SU-DHL-6 (cell line): ENCODE results near the gene THAP2.
A peak's percentile ranks its signal among the peaks of the same experiment; 100 is the strongest.
"Not testable (repeated sequence)": the region's sequence is repeated elsewhere in the genome, so short reads cannot be mapped to it uniquely, and the experiment has no call there.

Experiments used
- H2AFZ ChIP-seq: fragments of 200-600 bp; sonication (generic); 2 replicates; pipeline ENCODE4 v1.6.1; 2014; ENCODE audit warnings: low read depth, mild to moderate bottlenecking, moderate library complexity, mixed read lengths, antibody characterized with exemption, low read length; ENCODE audit not compliant: severe bottlenecking
- H3F3A ChIP-seq: fragments of 200-600 bp; shearing (Covaris generic); 2 replicates; pipeline ENCODE4 v1.6.0; 2016; ENCODE audit warnings: antibody characterized with exemption, mild to moderate bottlenecking; ENCODE audit not compliant: insufficient read depth
- H3K27ac ChIP-seq: fragments of 200-600 bp; sonication (generic); 2 replicates; pipeline ENCODE4 v1.5.1; 2016; ENCODE audit warnings: low read depth, mild to moderate bottlenecking, low read length, moderate library complexity, mixed read lengths
- H3K27me3 ChIP-seq: fragments of 200-600 bp; sonication (generic), shearing (Covaris generic); 2 replicates; pipeline ENCODE4 v1.6.0; 2014; ENCODE audit warnings: mild to moderate bottlenecking, low read length
- H3K36me3 ChIP-seq: fragments of 200-600 bp; sonication (generic); 2 replicates; pipeline ENCODE4 v1.6.1; 2014; ENCODE audit warnings: mild to moderate bottlenecking, low read length, mixed read lengths
- H3K4me2 ChIP-seq: fragments of 300-600, 200-600 bp; shearing (Covaris generic), sonication (generic); 2 replicates; pipeline ENCODE4 v1.6.0; 2014; ENCODE audit warnings: low read length, low read depth, mild to moderate bottlenecking; ENCODE audit not compliant: poor library complexity, severe bottlenecking
- H3K4me3 ChIP-seq: fragments of 200-600 bp; sonication (generic); 2 replicates; pipeline ENCODE4 v1.5.1; 2014; ENCODE audit warnings: antibody characterized with exemption, low read length, mild to moderate bottlenecking, mixed read lengths; ENCODE audit not compliant: insufficient read depth, poor library complexity, severe bottlenecking
- H3K79me2 ChIP-seq: fragments of 200-600 bp; sonication (generic); 2 replicates; pipeline ENCODE4 v1.6.1; 2014; ENCODE audit warnings: mild to moderate bottlenecking, low read length, moderate library complexity; ENCODE audit not compliant: insufficient read depth
- H3K9ac ChIP-seq: fragments of 200-600 bp; sonication (generic); 2 replicates; pipeline ENCODE4 v1.7.0; 2014; ENCODE audit warnings: mild to moderate bottlenecking, low read length
- H3K9me2 ChIP-seq: fragments of 200-600 bp; sonication (generic); replicated peaks from 2 replicates; pipeline ENCODE4 v1.6.1; 2014; ENCODE audit warnings: low read length; ENCODE audit not compliant: insufficient read depth
- H3K9me3 ChIP-seq: fragments of 200-600 bp; sonication (generic); 2 replicates; pipeline ENCODE4 v1.6.1; 2014; ENCODE audit warnings: low read length, mixed read lengths; ENCODE audit not compliant: insufficient read depth
- H4K20me1 ChIP-seq: fragments of 200-600 bp; sonication (generic); 2 replicates; pipeline ENCODE4 v1.6.1; 2014; ENCODE audit warnings: low read depth, mild to moderate bottlenecking, antibody characterized with exemption, low read length, moderate library complexity, mixed read lengths
- CTCF ChIP-seq: fragments of 200-600 bp; sonication (generic); IDR thresholded peaks from one replicate; pipeline ENCODE4 v1.5.1; 2017; ENCODE audit warnings: antibody characterized with exemption, mild to moderate bottlenecking, low read length, moderate library complexity; ENCODE audit not compliant: insufficient read depth, poor library complexity, severe bottlenecking
- EZH2phosphoT487 ChIP-seq: fragments of 200-600 bp; sonication (generic), shearing (Covaris generic); conservative IDR thresholded peaks from 2 replicates; pipeline ENCODE4 v1.6.1; 2018; ENCODE audit warnings: mild to moderate bottlenecking, antibody characterized with exemption, low read length, moderate library complexity, mixed read lengths

Gene THAP2

GRCh38 chr12:71691504-71692129 is 27.5 kb downstream of the THAP2 start:
- Histone ChIP-seq H4K20me1 (no peaks in the 10 kb centered on the region), H3K36me3 (peaks cover 4% of the 10 kb centered on the region; the same call in 1 of the 2 replicates), H3F3A (peaks cover 59% of the 10 kb centered on the region), H2AFZ (no peak overlapping the region), H3K79me2 (peaks cover 56% of the 10 kb centered on the region; the same call in 1 of the 2 replicates), H3K4me3 (peak overlapping the region; percentile 29), H3K27me3 (no peaks in the 10 kb centered on the region), H3K9me3 (no peaks in the 10 kb centered on the region), H3K4me2 (peak overlapping the region; percentile 90), H3K9me2 (no peaks in the 10 kb centered on the region), H3K27ac (peak overlapping the region; percentile 92), H3K9ac (peak overlapping the region; percentile 31)
- TF ChIP-seq EZH2phosphoT487 (no peak), CTCF (no peak)

- H3K4me3 ChIP-seq, result peak overlapping the region; percentile 2
- no peaks in the 10 kb centered on the region for H3K9me3 ChIP-seq
- no peaks in the 10 kb centered on the region for H3K9me2 ChIP-seq
- H3K9ac ChIP-seq, result no peak overlapping the region
- peak overlapping the region; percentile 92 for H3K27ac ChIP-seq
- no peak overlapping the region for H2AFZ ChIP-seq
- peak overlapping the region; percentile 90 for H3K4me2 ChIP-seq
- H3K27me3 ChIP-seq, result no peaks in the 10 kb centered on the region
- H3K79me2 ChIP-seq, result peaks cover 42% of the 10 kb centered on the region; the same call in 1 of the 2 replicates
- peaks cover 45% of the 10 kb centered on the region for H3F3A ChIP-seq
- H4K20me1 ChIP-seq, result no peaks in the 10 kb centered on the region
- TF ChIP-seq EZH2phosphoT487 (no peak), CTCF (no peak)
- peaks cover 15% of the 10 kb centered on the region; the same call in 1 of the 2 replicates for H3K36me3 ChIP-seq
Observed at GRCh38 chr12:71693126-71693525, 29.0 kb downstream of the THAP2 start.

- Histone ChIP-seq H3K79me2 (peaks cover 39% of the 10 kb centered on the region; the same call in 1 of the 2 replicates), H3K27ac (peak overlapping the region; percentile 92), H3K36me3 (peaks cover 15% of the 10 kb centered on the region; the same call in 1 of the 2 replicates), H3F3A (peaks cover 44% of the 10 kb centered on the region), H3K4me3 (peak overlapping the region; percentile 27), H3K4me2 (peak overlapping the region; percentile 90), H3K9ac (peak overlapping the region; percentile 56)
- H2AFZ ChIP-seq, H4K20me1 ChIP-seq, H3K9me3 ChIP-seq, H3K9me2 ChIP-seq, H3K27me3 ChIP-seq: not testable (repeated sequence)
Observed at GRCh38 chr12:71693651-71694050, 29.6 kb downstream of the THAP2 start.

- Histone ChIP-seq H3K9me3 (no peaks in the 10 kb centered on the region), H3F3A (peaks cover 38% of the 10 kb centered on the region), H3K9me2 (no peaks in the 10 kb centered on the region), H3K27me3 (no peaks in the 10 kb centered on the region), H2AFZ (no peak overlapping the region), H3K4me2 (peak overlapping the region; percentile 90), H3K36me3 (peaks cover 15% of the 10 kb centered on the region; the same call in 1 of the 2 replicates), H3K79me2 (peaks cover 33% of the 10 kb centered on the region; the same call in 1 of the 2 replicates), H4K20me1 (no peaks in the 10 kb centered on the region), H3K9ac (peak overlapping the region; percentile 56), H3K4me3 (peak overlapping the region; percentile 27), H3K27ac (peak overlapping the region; percentile 92)
- no peak for TF ChIP-seq CTCF
- TF ChIP-seq EZH2phosphoT487, result no peak
Observed at GRCh38 chr12:71694099-71694820, 30.2 kb downstream of the THAP2 start.
